CD4-positive, alpha-beta T cell (primary cell): Measurements from ENCODE around the gene TSPAN9. TPM values are rescaled to one million over a fixed set of nuclear protein-coding genes. Genes with fewer than 3 reads are reported as not detected.

Source experiments
- ATAC-seq: fragments of 200-7000 bp; cut with Tn5 transposase; one replicate; pipeline ENCODE4 v1.10.0; 2022; ENCODE audit warnings: mild to moderate bottlenecking; ENCODE audit not compliant: poor library complexity
- CTCF ChIA-PET: fragments of 350-600 bp; sonication (Branson Sonifier 250); formaldehyde crosslinking; loops from one replicate; lab custom pipeline; 2021; ENCODE audit warnings: antibody characterized with exemption, inconsistent platforms; lab: Charles Lee
- POLR2A ChIA-PET: fragments of 350-600 bp; sonication (Branson Sonifier 250); formaldehyde crosslinking; loops from one replicate; lab custom pipeline; 2021; ENCODE audit warnings: antibody characterized with exemption, inconsistent platforms; lab: Charles Lee
- DNase-seq, 14 experiments: peaks; one replicate each; pipeline ENCODE4 v3.0.0-alpha.2; 2013 to 2020; ENCODE audit warnings: mixed read lengths in 2 of 14
- H3K27ac ChIP-seq, 2 donors: one replicate each; pipeline versions ENCODE4 v1.5.1 to v1.7.0; 2013; ENCODE audit warnings: low read length in 2 of 2, low read depth in 1 of 2, mild to moderate bottlenecking in 1 of 2
- H3K27me3 ChIP-seq, 2 experiments: 1 replicate in 1 of 2; 2 replicates in 1 of 2; pipeline versions ENCODE4 v1.6.1 to v1.7.0; 2013; ENCODE audit warnings: low read length in 2 of 2, control low read depth in 1 of 2, mild to moderate bottlenecking in 1 of 2, moderate library complexity in 1 of 2; ENCODE audit not compliant: insufficient read depth in 2 of 2, control insufficient read depth in 1 of 2
- H3K36me3 ChIP-seq: one replicate; pipeline ENCODE4 v1.6.1; 2013; ENCODE audit warnings: low read length, control low read depth; ENCODE audit not compliant: insufficient read depth
- H3K4me1 ChIP-seq: one replicate; pipeline ENCODE4 v1.6.1; 2013; ENCODE audit warnings: low read length, control low read depth; ENCODE audit not compliant: insufficient read depth
- H3K4me3 ChIP-seq: one replicate; pipeline ENCODE4 v1.5.1; 2013; ENCODE audit warnings: mild to moderate bottlenecking, low read length, moderate library complexity
- H3K9me3 ChIP-seq, 2 experiments: 1 replicate in 1 of 2; 2 replicates in 1 of 2; pipeline versions ENCODE4 v1.6.1 to v1.7.0; 2013; ENCODE audit warnings: low read length in 2 of 2, mild to moderate bottlenecking in 2 of 2, control low read depth in 1 of 2, moderate library complexity in 1 of 2; ENCODE audit not compliant: control insufficient read depth in 1 of 2, insufficient read depth in 1 of 2
- H3K27ac Mint-ChIP-seq: one replicate; pipeline ENCODE4 v1.8.0; 2020; ENCODE audit warnings: mixed read lengths
- H3K27me3 Mint-ChIP-seq: one replicate; pipeline ENCODE4 v1.8.0; 2021; ENCODE audit warnings: mixed read lengths
- H3K36me3 Mint-ChIP-seq: one replicate; pipeline ENCODE4 v1.8.0; 2021; ENCODE audit warnings: low read depth, mixed read lengths
- H3K4me1 Mint-ChIP-seq: one replicate; pipeline ENCODE4 v1.8.0; 2021; ENCODE audit warnings: low read depth, mixed read lengths
- H3K4me3 Mint-ChIP-seq: one replicate; pipeline ENCODE4 v1.8.0; 2020; ENCODE audit warnings: mild to moderate bottlenecking, mixed read lengths
- H3K9me3 Mint-ChIP-seq: one replicate; pipeline ENCODE4 v1.8.0; 2020; ENCODE audit warnings: mixed read lengths
- CTCF ChIP-seq: fragments of 200-600 bp; IDR thresholded peaks from one replicate; pipeline ENCODE4 v1.8.0; 2022; ENCODE audit warnings: antibody characterized with exemption, mild to moderate bottlenecking
- intact Hi-C, 2 experiments: fragments of 100-400 bp; cut with DNase I in 1 of 2; cut with micrococcal nuclease in 1 of 2; formaldehyde crosslinking; loops; one replicate each; pipeline versions ENCODE4 v1.15.1 to v1.9.0; 2023 to 2025; cut with DNase I, micrococcal nuclease
- total RNA-seq, 174 experiments: library from RNA in 2 of 174; stranded (reverse) in 2 of 174; gene quantifications; one replicate each; pipeline ENCODE4 v1.2.3 and lab custom pipeline; 2021 to 2026

Gene TSPAN9
- total RNA-seq, 2 experiments from 2014 or later = 0.82 to 1.3 TPM

GRCh38 chr12:3036901-3037600 lies 40.1 kb upstream of the TSPAN9 start:
- H3K4me3 ChIP-seq = no peak overlapping the region
- Mint-ChIP-seq H3K9me3 (no peaks in the 10 kb centered on the region), H3K36me3 (no peaks in the 10 kb centered on the region), H3K4me1 (no peaks in the 10 kb centered on the region), H3K4me3 (no peak overlapping the region), H3K27me3 (peaks cover 8% of the 10 kb centered on the region), H3K27ac (no peak overlapping the region)
- H3K4me1 ChIP-seq = no peaks in the 10 kb centered on the region
- ChIA-PET CTCF (no interaction called here), POLR2A (interaction anchor here (0.6 kb wide), 1 partner anchor 61 kb away, joined by 3 read pairs; no protein-coding TSS in a partner anchor)
- ATAC-seq (no peak), DNase-seq (no peak)
- H3K9me3 ChIP-seq = no peaks in the 10 kb centered on the region
- intact Hi-C loops = no loop called here
- no peaks in the 10 kb centered on the region for H3K36me3 ChIP-seq
- H3K27ac ChIP-seq = no peak overlapping the region
- no peak for TF ChIP-seq CTCF
- H3K27me3 ChIP-seq = peaks cover 3 to 5% of the 10 kb centered on the region in 2 experiments

GRCh38 chr12:3038166-3038565 lies 39.0 kb upstream of the TSPAN9 start:
- Histone ChIP-seq H3K9me3 (no peaks in the 10 kb centered on the region), H3K4me1 (no peaks in the 10 kb centered on the region), H3K27ac (no peak overlapping the region), H3K36me3 (no peaks in the 10 kb centered on the region), H3K27me3 (peaks cover 10% of the 10 kb centered on the region in 2 experiments), H3K4me3 (no peak overlapping the region)
- intact Hi-C loops = no loop called here
- no peaks in the 10 kb centered on the region for H3K9me3 Mint-ChIP-seq
- H3K27ac Mint-ChIP-seq = no peak overlapping the region
- no peak for TF ChIP-seq CTCF
- DNase-seq (no peak), ATAC-seq (no peak)
- no peaks in the 10 kb centered on the region for H3K36me3 Mint-ChIP-seq
- peaks cover 15% of the 10 kb centered on the region for H3K27me3 Mint-ChIP-seq
- H3K4me1 Mint-ChIP-seq = no peaks in the 10 kb centered on the region
- CTCF ChIA-PET = no interaction called here
- POLR2A ChIA-PET = interaction anchor here (1.0 kb wide), 1 partner anchor 165 kb away, joined by 3 read pairs; no protein-coding TSS in a partner anchor
- no peak overlapping the region for H3K4me3 Mint-ChIP-seq

GRCh38 chr12:3038926-3039510 lies 38.2 kb upstream of the TSPAN9 start:
- Histone ChIP-seq H3K9me3 (no peaks in the 10 kb centered on the region), H3K4me3 (no peak overlapping the region), H3K27me3 (peaks cover 10 to 16% of the 10 kb centered on the region in 2 experiments), H3K27ac (no peak overlapping the region), H3K4me1 (no peaks in the 10 kb centered on the region), H3K36me3 (no peaks in the 10 kb centered on the region)
- H3K36me3 Mint-ChIP-seq = no peaks in the 10 kb centered on the region
- ChIA-PET POLR2A (interaction anchor here (1.0 kb wide), 1 partner anchor 164 kb away, joined by 3 read pairs; no protein-coding TSS in a partner anchor), CTCF (no interaction called here)
- TF ChIP-seq CTCF = no peak
- no peak overlapping the region for H3K4me3 Mint-ChIP-seq
- H3K27me3 Mint-ChIP-seq = peaks cover 24% of the 10 kb centered on the region
- ATAC-seq (no peak), DNase-seq (no peak)
- no peaks in the 10 kb centered on the region for H3K9me3 Mint-ChIP-seq
- H3K4me1 Mint-ChIP-seq = no peaks in the 10 kb centered on the region
- intact Hi-C loops = no loop called here
- H3K27ac Mint-ChIP-seq = no peak overlapping the region
